Measurements from ENCODE around the gene HSF4. TPM values are rescaled to one million over a fixed set of nuclear protein-coding genes. Genes with fewer than 3 reads are reported as not detected.
A peak's percentile ranks its signal among the peaks of the same experiment; 100 is the strongest.

The HSF4 gene
- total RNA-seq, 2 experiments from 2014 or later = 34.8 to 36.1 TPM

DNA sequence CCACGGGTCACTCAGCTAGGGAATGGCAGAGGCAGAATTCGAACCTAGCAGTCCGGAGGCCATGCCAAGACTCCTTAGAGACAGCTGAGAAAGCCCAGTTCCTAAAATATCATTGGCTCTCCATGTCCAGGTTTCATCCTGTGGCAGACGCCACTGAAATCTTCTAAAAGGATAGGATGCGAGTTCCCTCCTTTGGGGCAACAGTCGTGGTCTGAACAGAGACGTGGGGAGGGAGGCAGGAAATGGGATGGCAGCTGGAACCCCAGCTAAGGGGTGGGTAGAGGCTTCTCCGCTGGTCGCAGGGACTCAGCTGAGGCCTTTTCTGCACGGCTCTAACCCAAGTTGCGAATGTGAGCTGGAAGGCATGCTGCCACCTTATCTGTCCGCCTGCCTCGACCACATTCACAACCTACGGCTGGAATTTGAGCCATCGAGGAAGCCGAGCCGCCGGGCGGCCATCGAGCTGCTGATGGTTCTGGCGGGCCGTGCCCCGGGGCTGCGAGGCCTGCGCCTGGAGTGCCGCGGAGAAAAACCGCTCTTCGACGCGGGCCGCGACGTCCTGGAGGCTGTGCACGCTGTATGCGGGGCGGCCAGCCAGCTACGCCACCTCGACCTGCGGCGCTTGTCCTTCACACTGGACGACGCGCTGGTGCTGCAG, 1.9 kb upstream of the HSF4 start:
- peaks cover 43% of the 10 kb centered on the region for H3K4me1 Mint-ChIP-seq (ENCODE audit: low read depth)
- ChIA-PET POLR2A (interaction anchor here (0.8 to 1.3 kb wide), 5 partner anchors 11 to 133 kb away, joined by 3 to 6 read pairs (median 3); partner anchors contain the start of gene B3GNT9), CTCF (interaction anchor here (0.5 to 14.8 kb wide), 14 partner anchors 7 to 288 kb away, joined by 3 to 350 read pairs (median 3); partner anchors contain the start of genes EXOC3L1 and NOL3)
- no peak for DNase-seq
- no peaks in the 10 kb centered on the region for H3K9me3 Mint-ChIP-seq
- no peak overlapping the region for H3K27ac Mint-ChIP-seq
- H3K27me3 Mint-ChIP-seq = peaks cover 32% of the 10 kb centered on the region
- no peak overlapping the region for H3K4me3 Mint-ChIP-seq
- intact Hi-C loops (cut with micrococcal nuclease) = no loop called here
- peaks cover 12% of the 10 kb centered on the region for H3K36me3 Mint-ChIP-seq

DNA sequence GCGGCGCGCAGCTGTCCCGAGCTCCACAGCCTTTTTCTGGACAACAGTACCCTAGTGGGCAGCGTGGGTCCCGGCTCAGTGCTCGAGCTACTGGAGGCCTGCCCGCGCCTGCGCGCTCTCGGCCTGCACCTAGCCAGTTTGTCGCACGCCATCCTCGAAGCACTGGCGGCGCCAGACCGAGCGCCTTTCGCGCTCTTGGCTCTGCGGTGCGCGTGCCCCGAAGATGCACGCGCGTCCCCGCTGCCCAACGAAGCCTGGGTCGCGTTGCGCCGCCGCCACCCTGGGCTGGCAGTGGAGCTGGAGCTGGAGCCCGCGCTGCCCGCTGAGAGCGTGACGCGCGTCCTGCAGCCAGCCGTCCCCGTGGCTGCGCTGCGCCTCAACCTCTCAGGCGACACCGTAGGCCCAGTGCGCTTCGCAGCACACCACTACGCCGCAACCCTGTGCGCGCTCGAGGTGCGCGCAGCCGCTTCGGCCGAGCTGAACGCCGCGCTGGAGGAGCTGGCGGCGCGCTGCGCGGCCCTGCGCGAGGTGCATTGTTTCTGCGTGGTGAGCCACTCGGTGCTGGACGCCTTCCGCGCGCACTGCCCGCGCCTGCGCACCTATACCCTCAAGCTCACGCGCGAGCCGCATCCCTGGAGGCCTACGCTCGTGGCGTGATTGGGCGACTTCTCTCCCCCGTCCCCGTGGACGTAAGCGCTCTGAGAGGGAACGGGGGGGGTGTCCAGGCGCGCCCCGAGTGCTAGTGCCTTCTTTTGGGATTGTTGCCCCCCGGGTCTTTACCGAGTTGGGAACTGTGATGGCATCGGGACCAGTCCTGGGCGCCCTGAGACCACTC, 1.2 kb upstream of the HSF4 start:
- Mint-ChIP-seq H3K9me3 (no peaks in the 10 kb centered on the region), H3K36me3 (peaks cover 10% of the 10 kb centered on the region), H3K27me3 (peaks cover 34% of the 10 kb centered on the region), H3K27ac (no peak overlapping the region), H3K4me3 (peak overlapping the region; percentile 8), H3K4me1 (ENCODE audit: low read depth) (peaks cover 36% of the 10 kb centered on the region)
- intact Hi-C loops (cut with micrococcal nuclease) = no loop called here
- DNase-seq = peak; percentile 61
- ChIA-PET POLR2A (interaction anchor here (0.8 to 1.3 kb wide), 6 partner anchors 8 to 134 kb away, joined by 3 to 6 read pairs (median 3); partner anchors contain the start of gene B3GNT9), CTCF (interaction anchor here (0.5 to 14.8 kb wide), 14 partner anchors 8 to 289 kb away, joined by 3 to 350 read pairs (median 3); partner anchors contain the start of gene EXOC3L1)

DNA sequence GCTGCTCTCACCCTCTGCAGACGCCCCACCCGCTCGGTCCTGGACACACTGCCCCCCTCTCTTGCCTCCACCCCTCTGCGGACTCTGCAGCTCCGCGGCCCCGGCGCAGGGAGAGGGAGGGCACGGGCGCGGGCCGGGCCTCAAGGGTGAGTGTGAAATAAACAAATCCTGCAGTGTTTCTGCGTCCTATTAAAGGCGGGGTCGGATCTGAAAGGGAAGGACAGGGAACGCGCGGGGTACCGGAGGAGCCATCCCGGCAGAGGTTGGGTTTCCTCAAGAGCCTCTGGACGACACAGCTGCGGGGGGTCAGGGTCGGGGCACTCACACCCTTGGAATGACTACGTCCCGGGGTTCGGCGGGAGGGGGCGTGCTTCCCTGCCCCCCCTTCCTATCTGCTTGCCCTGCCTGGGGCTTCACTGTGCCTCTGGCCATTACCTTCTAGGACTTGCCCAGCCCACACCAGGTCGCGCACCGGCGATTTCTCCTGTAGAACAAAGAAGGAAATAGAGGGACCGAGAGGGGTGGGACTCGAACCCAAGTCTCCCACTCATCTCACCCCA, 466 bp upstream of the HSF4 start:
- DNase-seq = no peak

DNA sequence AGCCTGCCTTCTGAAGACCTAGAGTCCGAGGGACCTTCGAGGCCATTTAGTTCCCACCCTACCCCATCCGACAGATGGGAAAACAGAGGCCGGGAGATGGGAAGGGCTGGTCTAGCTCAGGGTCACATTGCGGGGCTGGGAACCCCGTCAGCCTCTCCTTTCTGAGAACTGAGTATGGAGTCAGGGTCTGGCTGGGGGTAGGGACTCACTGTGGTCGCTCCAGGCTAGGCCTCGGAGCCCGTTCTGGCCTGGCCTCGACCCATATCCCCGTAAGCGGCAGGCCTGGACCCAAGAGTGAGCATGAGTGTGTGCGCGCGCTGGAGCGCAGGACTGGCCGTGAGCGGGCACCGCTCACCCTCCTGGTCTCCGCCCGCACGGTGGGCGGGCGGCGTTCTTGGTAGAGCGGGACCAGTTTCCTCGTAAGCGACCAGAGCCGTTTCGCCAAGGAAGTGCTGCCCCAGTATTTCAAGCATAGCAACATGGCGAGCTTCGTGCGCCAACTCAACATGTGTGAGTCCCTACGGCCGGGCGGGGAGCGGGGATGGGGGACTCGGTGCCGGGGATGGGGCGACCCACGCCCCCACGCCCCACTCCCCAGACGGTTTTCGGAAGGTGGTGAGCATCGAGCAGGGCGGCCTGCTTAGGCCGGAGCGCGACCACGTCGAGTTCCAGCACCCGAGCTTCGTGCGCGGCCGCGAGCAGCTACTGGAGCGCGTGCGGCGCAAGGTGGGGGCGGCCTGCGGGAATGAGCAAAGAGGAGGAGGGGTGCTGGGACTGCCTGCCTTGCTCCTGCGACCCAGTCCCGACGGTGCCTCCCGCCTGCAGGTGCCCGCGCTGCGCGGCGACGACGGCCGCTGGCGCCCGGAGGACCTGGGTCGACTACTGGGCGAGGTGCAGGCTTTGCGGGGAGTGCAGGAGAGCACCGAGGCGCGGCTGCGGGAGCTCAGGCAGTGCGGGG, 855 bp downstream of the HSF4 start:
- Mint-ChIP-seq H3K9me3 (no peaks in the 10 kb centered on the region), H3K27me3 (peaks cover 43% of the 10 kb centered on the region), H3K27ac (no peak overlapping the region), H3K4me3 (peak overlapping the region; percentile 12), H3K4me1 (ENCODE audit: low read depth) (peaks cover 39% of the 10 kb centered on the region), H3K36me3 (peaks cover 10% of the 10 kb centered on the region)
- ChIA-PET CTCF (interaction anchor here (0.6 to 4.1 kb wide), 6 partner anchors 9 to 147 kb away, joined by 3 to 12 read pairs (median 5); partner anchors contain the start of gene B3GNT9), POLR2A (interaction anchor here (1.0 to 1.1 kb wide), 2 partner anchors 9 to 12 kb away, joined by 3 to 4 read pairs; no protein-coding TSS in a partner anchor)
- no peak for DNase-seq
- intact Hi-C loops (cut with micrococcal nuclease) = no loop called here

More for the DNA sequence above, 466 bp upstream of the HSF4 start:
- Mint-ChIP-seq H3K36me3 (peaks cover 10% of the 10 kb centered on the region), H3K27me3 (peaks cover 40% of the 10 kb centered on the region), H3K4me3 (peak overlapping the region; percentile 23), H3K9me3 (no peaks in the 10 kb centered on the region), H3K27ac (no peak overlapping the region), H3K4me1 (ENCODE audit: low read depth) (peaks cover 30% of the 10 kb centered on the region)
- CTCF ChIA-PET = interaction anchor here (0.5 to 14.8 kb wide), 10 partner anchors 9 to 351 kb away, joined by 3 to 350 read pairs (median 3); no protein-coding TSS in a partner anchor
- intact Hi-C loops (cut with micrococcal nuclease) = no loop called here
- POLR2A ChIA-PET = interaction anchor here (1.0 to 1.2 kb wide), 2 partner anchors 9 to 11 kb away, joined by 3 to 4 read pairs; no protein-coding TSS in a partner anchor

DNA sequence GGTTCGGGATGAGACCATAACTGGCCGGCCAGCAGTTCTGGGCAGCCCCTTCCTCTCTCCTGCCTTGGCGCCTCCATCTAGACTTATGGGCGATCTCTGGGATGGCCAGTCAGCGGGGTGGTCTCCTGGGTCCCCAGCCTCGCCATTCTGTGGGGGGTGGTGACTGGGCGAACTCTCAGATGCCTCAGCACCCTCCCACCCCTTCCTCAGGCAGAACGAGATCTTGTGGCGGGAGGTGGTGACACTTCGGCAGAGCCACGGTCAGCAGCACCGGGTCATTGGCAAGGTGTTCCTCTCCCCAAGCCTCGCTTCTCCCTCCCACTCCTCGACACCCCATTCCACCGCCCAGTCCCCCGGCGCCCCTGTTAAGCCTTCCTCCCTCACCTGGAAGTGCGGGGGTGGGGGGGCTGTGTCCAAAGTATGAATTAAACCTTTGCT, 1.6 kb downstream of the HSF4 start:
- ChIA-PET CTCF (interaction anchor here (0.6 to 1.8 kb wide), 4 partner anchors 11 to 188 kb away, joined by 3 to 8 read pairs (median 5); partner anchors contain the start of gene B3GNT9), POLR2A (no interaction called here)
- no peaks in the 10 kb centered on the region for H3K9me3 Mint-ChIP-seq
- H3K36me3 Mint-ChIP-seq = peaks cover 8% of the 10 kb centered on the region
- DNase-seq = no peak
- peaks cover 46% of the 10 kb centered on the region for H3K27me3 Mint-ChIP-seq
- intact Hi-C loops (cut with micrococcal nuclease) = no loop called here
- H3K4me1 Mint-ChIP-seq (ENCODE audit: low read depth) = peaks cover 38% of the 10 kb centered on the region
- no peak overlapping the region for H3K27ac Mint-ChIP-seq
- peak overlapping the region; percentile 5 for H3K4me3 Mint-ChIP-seq

DNA sequence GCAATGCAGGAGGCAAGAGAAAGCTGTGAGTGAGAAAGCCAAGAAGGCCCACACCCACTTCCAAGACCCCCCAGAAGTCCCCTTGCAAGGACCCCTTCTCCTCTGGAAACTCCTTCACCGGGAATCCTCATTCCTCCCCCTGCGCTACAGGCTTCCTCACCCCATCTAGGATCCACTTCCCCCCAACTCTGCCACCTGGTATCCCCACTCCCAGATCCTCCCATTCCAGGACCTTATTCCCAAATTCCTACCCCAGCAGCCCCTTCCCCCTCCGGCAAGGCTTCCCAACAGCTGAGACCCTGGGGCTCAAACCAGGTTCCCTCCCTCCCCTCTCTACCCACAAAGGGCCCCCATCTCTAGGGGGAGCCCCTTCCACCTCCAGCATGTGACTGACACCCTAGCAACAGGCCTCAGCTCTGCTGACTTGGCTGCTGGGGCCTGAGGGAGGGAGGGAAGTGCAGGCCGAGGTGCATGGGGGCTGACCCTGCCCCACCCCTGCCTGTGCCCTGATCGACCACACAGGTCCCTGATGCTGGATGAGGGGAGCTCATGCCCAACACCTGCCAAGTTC, 2.1 kb downstream of the HSF4 start:
- Mint-ChIP-seq H3K4me3 (no peak overlapping the region), H3K4me1 (ENCODE audit: low read depth) (peaks cover 41% of the 10 kb centered on the region), H3K9me3 (no peaks in the 10 kb centered on the region), H3K36me3 (peaks cover 5% of the 10 kb centered on the region), H3K27me3 (peaks cover 50% of the 10 kb centered on the region), H3K27ac (no peak overlapping the region)
- DNase-seq = no peak
- POLR2A ChIA-PET = no interaction called here
- CTCF ChIA-PET = interaction anchor here (1.0 kb wide), 1 partner anchor 189 kb away, joined by 3 read pairs; no protein-coding TSS in a partner anchor
- intact Hi-C loops (cut with micrococcal nuclease) = no loop called here

DNA sequence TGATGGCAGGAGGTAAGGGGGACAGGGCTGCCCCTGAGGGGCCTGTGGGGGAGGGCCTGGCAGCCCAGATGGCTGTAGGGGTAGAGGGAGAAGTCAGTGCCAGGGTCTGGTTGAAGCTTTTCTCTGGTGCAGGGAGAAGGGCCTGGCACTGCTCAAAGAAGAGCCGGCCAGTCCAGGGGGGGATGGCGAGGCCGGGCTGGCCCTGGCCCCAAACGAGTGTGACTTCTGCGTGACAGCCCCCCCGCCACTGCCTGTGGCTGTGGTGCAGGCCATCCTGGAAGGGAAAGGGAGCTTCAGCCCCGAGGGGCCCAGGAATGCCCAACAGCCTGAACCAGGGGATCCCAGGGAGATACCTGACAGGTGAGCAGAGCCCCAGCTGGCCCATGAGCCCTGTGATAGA, 3.0 kb downstream of the HSF4 start:
- POLR2A ChIA-PET = interaction anchor here (3.0 kb wide), 1 partner anchor 8 kb away, joined by 23 read pairs; the partner anchor contains the start of genes FBXL8 and TRADD
- peaks cover 50% of the 10 kb centered on the region for H3K27me3 Mint-ChIP-seq
- CTCF ChIA-PET = interaction anchor here (1.0 to 3.7 kb wide), 2 partner anchors 8 to 18 kb away, joined by 3 to 35 read pairs; partner anchors contain the start of genes FBXL8 and TRADD
- intact Hi-C loops (cut with micrococcal nuclease) = no loop called here
- H3K4me1 Mint-ChIP-seq (ENCODE audit: low read depth) = peaks cover 34% of the 10 kb centered on the region
- no peak overlapping the region for H3K27ac Mint-ChIP-seq
- H3K4me3 Mint-ChIP-seq = no peak overlapping the region
- no peaks in the 10 kb centered on the region for H3K9me3 Mint-ChIP-seq
- H3K36me3 Mint-ChIP-seq = no peaks in the 10 kb centered on the region
- no peak for DNase-seq

DNA sequence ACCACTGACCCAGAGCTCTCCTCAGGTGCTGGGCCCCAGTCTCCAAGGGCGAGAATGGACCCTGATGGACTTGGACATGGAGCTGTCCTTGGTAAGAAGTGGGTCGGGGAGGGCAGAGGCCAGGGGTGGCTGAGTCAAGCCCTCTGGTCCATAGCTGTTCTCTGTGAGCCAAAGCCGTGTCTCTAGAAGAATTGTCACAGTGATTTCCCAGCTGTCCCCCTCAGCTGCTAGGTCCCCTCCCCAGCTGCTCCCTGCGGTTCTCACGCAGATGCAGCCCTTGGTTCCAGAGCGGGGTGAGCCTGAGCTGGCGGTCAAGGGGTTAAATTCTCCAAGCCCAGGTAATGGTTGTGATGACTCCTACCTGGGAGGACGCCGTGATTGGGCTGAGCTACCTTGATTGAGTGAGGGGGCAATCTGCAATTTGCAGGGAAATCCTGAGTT, 4.5 kb downstream of the HSF4 start:
- Mint-ChIP-seq H3K36me3 (no peaks in the 10 kb centered on the region), H3K4me3 (no peak overlapping the region), H3K27me3 (peaks cover 54% of the 10 kb centered on the region), H3K27ac (no peak overlapping the region), H3K4me1 (ENCODE audit: low read depth) (peaks cover 41% of the 10 kb centered on the region), H3K9me3 (no peaks in the 10 kb centered on the region)
- ChIA-PET POLR2A (interaction anchor here (0.6 to 3.0 kb wide), 2 partner anchors 9 to 11 kb away, joined by 3 to 23 read pairs; partner anchors contain the start of genes FBXL8 and TRADD), CTCF (interaction anchor here (0.6 to 3.7 kb wide), 6 partner anchors 9 to 208 kb away, joined by 3 to 35 read pairs (median 5); partner anchors contain the start of genes B3GNT9, CES3, FBXL8 and TRADD)
- intact Hi-C loops (cut with micrococcal nuclease) = no loop called here
- DNase-seq = no peak

DNA sequence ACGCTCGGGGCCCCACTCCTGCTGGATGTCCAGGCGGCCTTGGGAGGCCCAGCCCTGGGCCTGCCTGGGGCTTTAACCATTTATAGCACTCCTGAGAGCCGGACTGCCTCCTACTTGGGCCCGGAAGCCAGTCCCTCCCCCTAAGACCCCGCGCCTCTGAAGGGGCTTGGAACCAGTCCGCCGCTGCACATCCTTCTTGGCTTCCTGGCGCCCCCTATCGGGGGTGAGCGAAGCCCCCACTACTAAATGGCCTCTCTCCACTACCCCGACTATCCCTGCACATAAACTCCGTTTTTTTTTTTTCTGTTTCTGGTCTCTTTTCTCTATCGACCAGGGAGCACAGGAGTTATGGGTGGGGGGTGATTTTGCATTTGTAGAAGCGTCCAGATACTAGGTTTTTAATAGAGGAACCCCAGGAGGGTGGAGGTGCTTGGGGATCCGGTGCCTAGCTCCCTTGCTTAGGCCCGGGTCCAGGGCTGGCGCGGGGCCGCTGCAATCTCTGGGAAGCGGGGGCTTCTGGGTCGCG, 5.2 kb downstream of the HSF4 start:
- Mint-ChIP-seq H3K4me1 (ENCODE audit: low read depth) (peaks cover 38% of the 10 kb centered on the region), H3K27me3 (peaks cover 50% of the 10 kb centered on the region)
- DNase-seq = peak; percentile 53

More for the DNA sequence above, 5.2 kb downstream of the HSF4 start:
- Mint-ChIP-seq H3K27ac (peak overlapping the region; percentile 11), H3K9me3 (no peaks in the 10 kb centered on the region), H3K36me3 (no peaks in the 10 kb centered on the region), H3K4me3 (peak overlapping the region; percentile 76)
- intact Hi-C loops (cut with micrococcal nuclease) = loop anchor here (1.0 to 10.0 kb wide), 3 partner anchors 10 to 915 kb away; partner anchors contain the start of genes FBXL8, NFATC3 and TRADD
- POLR2A ChIA-PET = interaction anchor here (3.0 kb wide), 1 partner anchor 10 kb away, joined by 23 read pairs; the partner anchor contains the start of genes FBXL8 and TRADD
- CTCF ChIA-PET = interaction anchor here (0.5 to 3.7 kb wide), 9 partner anchors 10 to 393 kb away, joined by 3 to 35 read pairs (median 5); partner anchors contain the start of genes B3GNT9, CTCF, FBXL8 and TRADD

All from activated CD4-positive, alpha-beta memory T cell treated with anti-CD3 and anti-CD28 coated beads for 36 hours (primary cell).